ENCODE results near the gene FFAR3. TPM values are rescaled to one million over a fixed set of nuclear protein-coding genes. Genes with fewer than 3 reads are reported as not detected.

The FFAR3 gene
- polyA plus RNA-seq, 2 of the 4 experiments (the other 2 are of a cell fraction), result not detected

DNA sequence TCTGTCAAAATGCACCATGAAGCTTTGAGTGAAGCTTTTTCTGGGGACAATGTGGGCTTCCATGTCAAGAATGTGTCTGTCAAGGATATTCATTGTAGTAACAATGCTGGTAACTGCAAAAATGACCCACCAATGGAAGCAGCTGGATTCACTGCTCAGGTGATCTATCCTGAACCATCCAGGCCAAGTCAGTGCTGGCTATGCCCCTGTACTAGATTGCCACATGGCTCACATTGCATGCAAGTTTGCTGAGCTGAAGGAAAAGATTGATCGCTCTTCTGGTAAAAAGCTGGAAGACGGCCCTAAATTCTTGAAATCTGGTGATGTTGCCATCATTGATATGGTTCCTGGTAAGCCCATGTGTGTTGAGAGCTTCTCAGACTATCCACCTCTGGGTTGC is 25.3 kb downstream of the FFAR3 start:
- DNase-seq (ENCODE audit: low read depth in 1 of 2, low spot score in 1 of 2) (no peak), ATAC-seq (no peak), FAIRE-seq (peak; percentile 36)
- WGBS (ENCODE audit: missing lambda C conversion rate), result 34% methylated on average over 2 of the region's 2 CpGs
- no peak overlapping the region for H3K27ac ChIP-seq
- peaks cover 58% of the 10 kb centered on the region for H3K9me3 ChIP-seq
- no peak overlapping the region for H3K4me2 ChIP-seq
- no peak for TF ChIP-seq TP53 (CRISPR knock-in tag; IDR thresholded peaks at IDR 0.05)
- TF ChIP-seq BHLHE40 (IDR thresholded peaks at IDR 0.05; ENCODE audit: low read depth, low read length), result no peak
- no peak for TF ChIP-seq CEBPB (IDR thresholded peaks at IDR 0.05)
- no peak for TF ChIP-seq NR3C1 (IDR thresholded peaks at IDR 0.05)
- no peak for TF ChIP-seq RCOR1 (IDR thresholded peaks at IDR 0.05; ENCODE audit: low read depth, low read length)
- TF ChIP-seq, protein P1, sequence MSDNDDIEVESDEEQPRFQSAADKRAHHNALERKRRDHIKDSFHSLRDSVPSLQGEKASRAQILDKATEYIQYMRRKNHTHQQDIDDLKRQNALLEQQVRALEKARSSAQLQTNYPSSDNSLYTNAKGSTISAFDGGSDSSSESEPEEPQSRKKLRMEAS (IDR thresholded peaks at IDR 0.05), result no peak
- TF ChIP-seq POLR2A (IDR thresholded peaks at IDR 0.05; ENCODE audit: low read length), result no peak
- TF ChIP-seq ESRRA (IDR thresholded peaks at IDR 0.05; ENCODE audit: borderline replicate concordance, low read length), result no peak
- TF ChIP-seq, protein P2, sequence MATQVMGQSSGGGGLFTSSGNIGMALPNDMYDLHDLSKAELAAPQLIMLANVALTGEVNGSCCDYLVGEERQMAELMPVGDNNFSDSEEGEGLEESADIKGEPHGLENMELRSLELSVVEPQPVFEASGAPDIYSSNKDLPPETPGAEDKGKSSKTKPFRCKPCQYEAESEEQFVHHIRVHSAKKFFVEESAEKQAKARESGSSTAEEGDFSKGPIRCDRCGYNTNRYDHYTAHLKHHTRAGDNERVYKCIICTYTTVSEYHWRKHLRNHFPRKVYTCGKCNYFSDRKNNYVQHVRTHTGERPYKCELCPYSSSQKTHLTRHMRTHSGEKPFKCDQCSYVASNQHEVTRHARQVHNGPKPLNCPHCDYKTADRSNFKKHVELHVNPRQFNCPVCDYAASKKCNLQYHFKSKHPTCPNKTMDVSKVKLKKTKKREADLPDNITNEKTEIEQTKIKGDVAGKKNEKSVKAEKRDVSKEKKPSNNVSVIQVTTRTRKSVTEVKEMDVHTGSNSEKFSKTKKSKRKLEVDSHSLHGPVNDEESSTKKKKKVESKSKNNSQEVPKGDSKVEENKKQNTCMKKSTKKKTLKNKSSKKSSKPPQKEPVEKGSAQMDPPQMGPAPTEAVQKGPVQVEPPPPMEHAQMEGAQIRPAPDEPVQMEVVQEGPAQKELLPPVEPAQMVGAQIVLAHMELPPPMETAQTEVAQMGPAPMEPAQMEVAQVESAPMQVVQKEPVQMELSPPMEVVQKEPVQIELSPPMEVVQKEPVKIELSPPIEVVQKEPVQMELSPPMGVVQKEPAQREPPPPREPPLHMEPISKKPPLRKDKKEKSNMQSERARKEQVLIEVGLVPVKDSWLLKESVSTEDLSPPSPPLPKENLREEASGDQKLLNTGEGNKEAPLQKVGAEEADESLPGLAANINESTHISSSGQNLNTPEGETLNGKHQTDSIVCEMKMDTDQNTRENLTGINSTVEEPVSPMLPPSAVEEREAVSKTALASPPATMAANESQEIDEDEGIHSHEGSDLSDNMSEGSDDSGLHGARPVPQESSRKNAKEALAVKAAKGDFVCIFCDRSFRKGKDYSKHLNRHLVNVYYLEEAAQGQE (IDR thresholded peaks at IDR 0.05), result no peak
- no peak for TF ChIP-seq MYC (IDR thresholded peaks at IDR 0.05; ENCODE audit: borderline replicate concordance, low read length)
- TF ChIP-seq HOXB5 (CRISPR knock-in tag; IDR thresholded peaks at IDR 0.05), result no peak
- TF ChIP-seq, protein P3, sequence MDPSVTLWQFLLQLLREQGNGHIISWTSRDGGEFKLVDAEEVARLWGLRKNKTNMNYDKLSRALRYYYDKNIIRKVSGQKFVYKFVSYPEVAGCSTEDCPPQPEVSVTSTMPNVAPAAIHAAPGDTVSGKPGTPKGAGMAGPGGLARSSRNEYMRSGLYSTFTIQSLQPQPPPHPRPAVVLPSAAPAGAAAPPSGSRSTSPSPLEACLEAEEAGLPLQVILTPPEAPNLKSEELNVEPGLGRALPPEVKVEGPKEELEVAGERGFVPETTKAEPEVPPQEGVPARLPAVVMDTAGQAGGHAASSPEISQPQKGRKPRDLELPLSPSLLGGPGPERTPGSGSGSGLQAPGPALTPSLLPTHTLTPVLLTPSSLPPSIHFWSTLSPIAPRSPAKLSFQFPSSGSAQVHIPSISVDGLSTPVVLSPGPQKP (IDR thresholded peaks at IDR 0.05; ENCODE audit: low read depth, low read length), result no peak
- no peak for TF ChIP-seq FOXS1 (CRISPR knock-in tag; IDR thresholded peaks at IDR 0.05)
- TF ChIP-seq CBX8 (IDR thresholded peaks at IDR 0.05), result no peak
- no peaks in the 10 kb centered on the region for H3K4me1 ChIP-seq
- CTCF ChIA-PET, result interaction anchor here (0.7 to 6.0 kb wide), 8 partner anchors 19 to 112 kb away, joined by 3 to 29 read pairs (median 4); no protein-coding TSS in a partner anchor
- H3K4me3 ChIP-seq, result no peak overlapping the region
- POLR2A ChIA-PET, result no interaction called here

DNA sequence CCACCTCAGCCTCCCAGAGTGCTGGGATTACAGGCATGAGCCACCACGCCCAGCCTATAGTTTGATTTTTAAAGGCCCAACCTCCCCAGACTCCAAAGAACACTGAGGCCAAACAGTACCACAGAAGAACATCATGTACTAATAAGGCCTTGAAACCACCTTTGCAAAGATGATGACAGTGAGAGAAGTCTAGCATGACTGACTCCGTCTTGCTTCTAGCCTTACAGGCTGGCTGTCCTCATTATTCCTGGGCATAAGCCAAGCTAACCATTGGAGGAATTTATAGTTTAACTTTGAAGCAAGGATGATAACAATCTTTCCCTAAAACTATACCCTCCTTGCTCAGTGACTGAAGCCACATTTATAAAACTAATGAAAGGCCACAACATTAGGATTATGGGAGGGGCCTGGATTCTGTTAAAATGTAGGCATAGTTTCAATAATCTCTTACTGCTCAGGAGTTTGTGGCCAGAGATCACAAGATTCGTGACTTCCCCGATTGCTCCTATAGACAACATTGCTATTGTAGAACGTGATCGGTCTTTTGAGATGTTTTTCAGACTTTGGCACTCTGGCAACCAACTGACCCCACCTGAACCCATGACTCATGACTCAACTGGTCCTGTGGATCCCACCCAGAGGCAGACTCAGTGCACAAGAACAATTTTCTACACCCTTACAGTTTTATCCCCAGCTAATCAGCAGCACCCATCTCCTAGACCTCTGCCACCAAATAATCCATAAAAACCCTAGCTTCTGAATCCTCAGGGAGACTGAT is 30.2 kb downstream of the FFAR3 start:
- ATAC-seq (no peak), FAIRE-seq (peak; percentile 96), DNase-seq (ENCODE audit: low read depth in 1 of 2, low spot score in 1 of 2) (no peak)
- no peaks in the 10 kb centered on the region for H3K4me1 ChIP-seq
- H3K4me3 ChIP-seq, result no peak overlapping the region
- 40% methylated on average over 6 of the region's 6 CpGs for WGBS (ENCODE audit: missing lambda C conversion rate)
- ChIA-PET POLR2A (no interaction called here), CTCF (interaction anchor here (0.5 to 3.1 kb wide), 6 partner anchors 9 to 105 kb away, joined by 3 to 12 read pairs (median 4); no protein-coding TSS in a partner anchor)
- H3K27ac ChIP-seq, result no peak overlapping the region
- peaks cover 49% of the 10 kb centered on the region for H3K9me3 ChIP-seq
- H3K4me2 ChIP-seq, result no peak overlapping the region
- TF ChIP-seq, protein P3 (IDR thresholded peaks at IDR 0.05; ENCODE audit: low read depth, low read length), result no peak
- TF ChIP-seq EHMT2 (IDR thresholded peaks at IDR 0.05; ENCODE audit: low read depth) (no peak), MYC (IDR thresholded peaks at IDR 0.05; ENCODE audit: borderline replicate concordance, low read length) (no peak), MAFK (IDR thresholded peaks at IDR 0.05; ENCODE audit: partially characterized antibody) (no peak), CEBPB (IDR thresholded peaks at IDR 0.05) (no peak), HOXA7 (CRISPR knock-in tag; IDR thresholded peaks at IDR 0.05) (no peak), EP300 (IDR thresholded peaks at IDR 0.05) (no peak)

All from A549 (cell line).